Heart left ventricle (tissue), 13 donors: ENCODE measurements around the gene KCNK15.

Experiments
- POLR2A ChIP-seq, 2 donors: fragments of 450-650 bp; IDR thresholded peaks; one replicate each; pipeline ENCODE4 v1.6.1; 2017; ENCODE audit warnings: antibody characterized with exemption in 2 of 2, mild to moderate bottlenecking in 2 of 2, moderate library complexity in 2 of 2
- TF ChIP-seq, protein P1 (sequence below), 12 donors: fragments of 200-600 bp; sonication (generic) in 4 of 12; IDR thresholded peaks; one replicate each; pipeline versions ENCODE4 v1.5.0 to v1.8.0; 2018 to 2022; ENCODE audit warnings: antibody characterized with exemption in 12 of 12, mild to moderate bottlenecking in 5 of 12
- donor health status: ischemic (EF 13 %, LVEDD 7.1; RV severe dilation, severe dysfunction).
- donor health status: DM: no; HTN: yes; CAD: no.
- donor health status: DM: no; HTN: no; CAD: no.
- donor health status: ischemic (EF 25% LVEDD 6.9; RV normal size, moderate dysfunction).
- donor health status: ischemic (EF 25% LVEDD 5.7; RV mildly dilated, moderate dysfunction).
- donor health status: ischemic (EF 35%, LVEDD 5.7; RV mildly dilated, moderate dysfunction).
- donor health status: nonischemic (EF 11% LVEDD 7.7; RV severe dilation, severe dysfunction).
- donor health status: DM: yes; HTN: yes; CAD: no.
- donor health status: PGD.
- donor health status: ischemic (EF 29% LVEDD 5.4; RV normal size, mild dysfunction).
- donor health status: nonischemic (EF 23%, LVEDD 6.1; RV moderate dilation, normal function).

DNA sequence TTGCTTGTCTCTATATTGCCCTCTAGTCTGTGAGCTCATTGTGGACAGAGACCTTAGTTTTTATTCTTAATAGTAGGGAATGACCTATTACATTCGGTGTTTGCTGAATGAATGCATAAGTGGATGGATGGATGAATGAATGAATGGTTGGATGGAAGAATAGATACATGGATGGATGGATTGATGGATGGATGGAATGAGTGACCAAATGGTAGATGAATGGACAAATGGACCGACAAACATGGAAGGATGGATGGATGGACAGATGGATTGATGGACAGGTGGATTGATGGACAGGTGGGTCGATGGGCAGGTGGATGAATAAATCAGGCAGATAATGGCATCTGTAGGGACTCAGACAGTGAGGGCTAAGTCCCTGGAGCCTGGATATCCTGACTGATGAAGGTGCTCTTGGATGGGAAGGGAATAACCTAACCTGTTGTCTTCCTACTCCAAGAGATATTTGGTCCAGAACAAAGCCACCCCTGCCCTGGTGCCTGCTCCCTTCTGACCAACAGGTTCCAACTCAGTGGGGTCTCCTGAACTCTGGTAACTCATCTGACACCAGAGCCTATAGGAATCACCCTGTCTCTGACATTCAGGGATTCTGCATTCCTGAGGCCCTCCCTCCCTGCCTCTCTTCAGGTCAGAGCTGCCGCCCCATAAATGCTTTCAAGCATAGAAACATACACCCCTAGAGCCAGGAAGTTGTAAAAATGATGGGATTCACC, 40.1 kb upstream of the KCNK15 start:
- TF ChIP-seq, protein P1, sequence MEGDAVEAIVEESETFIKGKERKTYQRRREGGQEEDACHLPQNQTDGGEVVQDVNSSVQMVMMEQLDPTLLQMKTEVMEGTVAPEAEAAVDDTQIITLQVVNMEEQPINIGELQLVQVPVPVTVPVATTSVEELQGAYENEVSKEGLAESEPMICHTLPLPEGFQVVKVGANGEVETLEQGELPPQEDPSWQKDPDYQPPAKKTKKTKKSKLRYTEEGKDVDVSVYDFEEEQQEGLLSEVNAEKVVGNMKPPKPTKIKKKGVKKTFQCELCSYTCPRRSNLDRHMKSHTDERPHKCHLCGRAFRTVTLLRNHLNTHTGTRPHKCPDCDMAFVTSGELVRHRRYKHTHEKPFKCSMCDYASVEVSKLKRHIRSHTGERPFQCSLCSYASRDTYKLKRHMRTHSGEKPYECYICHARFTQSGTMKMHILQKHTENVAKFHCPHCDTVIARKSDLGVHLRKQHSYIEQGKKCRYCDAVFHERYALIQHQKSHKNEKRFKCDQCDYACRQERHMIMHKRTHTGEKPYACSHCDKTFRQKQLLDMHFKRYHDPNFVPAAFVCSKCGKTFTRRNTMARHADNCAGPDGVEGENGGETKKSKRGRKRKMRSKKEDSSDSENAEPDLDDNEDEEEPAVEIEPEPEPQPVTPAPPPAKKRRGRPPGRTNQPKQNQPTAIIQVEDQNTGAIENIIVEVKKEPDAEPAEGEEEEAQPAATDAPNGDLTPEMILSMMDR (IDR thresholded peaks at IDR 0.05) = no peak
- no peak for TF ChIP-seq POLR2A (IDR thresholded peaks at IDR 0.05)
